Cardiac fibroblast (primary cell): ENCODE data around the gene MARCHF10.

Experiments used
- DNase-seq, 2 donors: peaks; one replicate each; pipeline versions ENCODE4 v3.0.0 to v3.0.0-alpha.2; 2010; ENCODE audit warnings: low read depth in 2 of 2
- H3K4me3 ChIP-seq, 2 donors: replicated peaks in 1 of 2; 1 replicate in 1 of 2; 2 replicates in 1 of 2; pipeline ENCODE4 v1.5.1; 2011; ENCODE audit warnings: low read depth in 2 of 2, low read length in 2 of 2, mild to moderate bottlenecking in 2 of 2, moderate library complexity in 1 of 2
- TF ChIP-seq, protein P1 (sequence below): IDR thresholded peaks from one replicate; pipeline ENCODE4 v1.5.1; 2011; ENCODE audit warnings: low read depth, mild to moderate bottlenecking, low read length, inconsistent platforms

MARCHF10 gene

DNA sequence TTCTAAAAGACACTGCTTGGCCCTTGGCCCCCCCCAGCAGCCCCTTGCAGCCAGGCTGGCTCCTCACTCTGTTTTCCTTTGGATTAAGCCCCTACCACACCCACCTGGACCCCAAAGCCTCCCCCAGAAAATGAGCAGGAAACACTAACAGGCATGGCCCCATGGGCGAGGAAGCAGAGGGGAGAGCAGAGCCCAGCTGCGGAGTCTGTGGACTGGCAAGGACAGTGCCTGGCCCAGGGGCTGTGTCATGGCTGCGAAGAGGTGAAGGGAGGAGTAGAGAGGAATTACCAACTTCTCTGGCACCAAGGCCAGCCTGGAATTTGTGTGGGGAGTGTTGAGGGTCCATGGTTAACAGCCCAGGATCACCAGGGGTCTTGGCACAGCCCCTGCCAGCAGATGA lies 133.3 kb downstream of the MARCHF10 start:
- no peak for DNase-seq
- H3K4me3 ChIP-seq: no peak overlapping the region
- TF ChIP-seq, protein P1, sequence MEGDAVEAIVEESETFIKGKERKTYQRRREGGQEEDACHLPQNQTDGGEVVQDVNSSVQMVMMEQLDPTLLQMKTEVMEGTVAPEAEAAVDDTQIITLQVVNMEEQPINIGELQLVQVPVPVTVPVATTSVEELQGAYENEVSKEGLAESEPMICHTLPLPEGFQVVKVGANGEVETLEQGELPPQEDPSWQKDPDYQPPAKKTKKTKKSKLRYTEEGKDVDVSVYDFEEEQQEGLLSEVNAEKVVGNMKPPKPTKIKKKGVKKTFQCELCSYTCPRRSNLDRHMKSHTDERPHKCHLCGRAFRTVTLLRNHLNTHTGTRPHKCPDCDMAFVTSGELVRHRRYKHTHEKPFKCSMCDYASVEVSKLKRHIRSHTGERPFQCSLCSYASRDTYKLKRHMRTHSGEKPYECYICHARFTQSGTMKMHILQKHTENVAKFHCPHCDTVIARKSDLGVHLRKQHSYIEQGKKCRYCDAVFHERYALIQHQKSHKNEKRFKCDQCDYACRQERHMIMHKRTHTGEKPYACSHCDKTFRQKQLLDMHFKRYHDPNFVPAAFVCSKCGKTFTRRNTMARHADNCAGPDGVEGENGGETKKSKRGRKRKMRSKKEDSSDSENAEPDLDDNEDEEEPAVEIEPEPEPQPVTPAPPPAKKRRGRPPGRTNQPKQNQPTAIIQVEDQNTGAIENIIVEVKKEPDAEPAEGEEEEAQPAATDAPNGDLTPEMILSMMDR: no peak

DNA sequence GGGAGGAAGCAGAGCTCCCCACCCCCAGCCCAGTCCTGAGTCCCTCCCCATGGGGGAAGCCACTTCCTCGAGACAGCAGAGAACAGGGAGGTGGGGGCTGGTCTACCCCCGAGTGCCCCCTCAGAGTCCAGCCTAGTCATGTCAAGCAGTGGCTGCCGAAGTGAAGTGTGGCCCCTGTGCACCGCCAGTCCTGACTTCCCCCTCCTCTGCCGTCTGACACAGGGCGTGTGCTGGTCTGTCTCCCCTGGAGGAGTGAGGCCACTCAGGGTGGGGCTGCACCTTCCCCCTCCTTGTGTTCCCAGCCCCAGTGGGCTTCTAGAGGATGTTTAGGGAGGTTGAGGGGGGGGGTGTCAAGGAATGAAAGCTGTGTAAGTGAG lies 133.8 kb downstream of the MARCHF10 start:
- TF ChIP-seq, protein P1: no peak
- no peak for DNase-seq
- no peak overlapping the region for H3K4me3 ChIP-seq

DNA sequence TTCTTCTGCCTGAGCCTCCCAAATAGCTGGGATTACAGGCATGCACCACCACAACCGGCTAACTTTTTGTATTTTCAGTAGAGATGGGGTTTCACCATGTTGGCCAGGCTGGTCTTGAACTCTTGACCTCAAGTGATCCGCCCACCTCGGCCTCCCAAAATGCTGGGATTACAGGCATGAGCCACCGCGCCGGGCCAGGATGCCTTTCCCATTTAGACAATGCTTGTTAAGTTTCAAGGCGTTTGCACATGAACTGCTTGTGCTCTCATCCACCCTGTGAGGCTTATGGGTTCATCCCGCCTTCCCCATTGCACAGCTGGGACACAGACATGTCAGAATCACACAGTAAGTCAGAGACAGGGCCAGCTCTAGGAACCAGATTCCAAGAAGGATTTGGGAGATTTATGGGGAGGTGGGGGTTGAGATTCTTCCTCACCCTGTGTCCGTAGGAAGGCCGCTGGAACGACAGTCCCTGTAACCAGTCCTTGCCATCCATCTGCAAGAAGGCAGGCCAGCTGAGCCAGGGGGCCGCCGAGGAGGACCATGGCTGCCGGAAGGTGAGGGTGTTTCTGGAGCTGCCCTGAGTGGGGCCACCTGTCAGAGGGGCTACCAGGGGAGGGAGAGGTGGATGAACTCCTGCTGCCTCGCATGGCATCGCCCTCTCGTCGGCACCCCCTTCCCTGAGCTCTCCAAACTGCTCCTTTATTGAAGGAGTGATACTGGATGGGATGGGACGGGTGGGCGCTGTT lies 134.3 kb downstream of the MARCHF10 start:
- no peak overlapping the region for H3K4me3 ChIP-seq
- DNase-seq: no peak
- TF ChIP-seq, protein P1: no peak

DNA sequence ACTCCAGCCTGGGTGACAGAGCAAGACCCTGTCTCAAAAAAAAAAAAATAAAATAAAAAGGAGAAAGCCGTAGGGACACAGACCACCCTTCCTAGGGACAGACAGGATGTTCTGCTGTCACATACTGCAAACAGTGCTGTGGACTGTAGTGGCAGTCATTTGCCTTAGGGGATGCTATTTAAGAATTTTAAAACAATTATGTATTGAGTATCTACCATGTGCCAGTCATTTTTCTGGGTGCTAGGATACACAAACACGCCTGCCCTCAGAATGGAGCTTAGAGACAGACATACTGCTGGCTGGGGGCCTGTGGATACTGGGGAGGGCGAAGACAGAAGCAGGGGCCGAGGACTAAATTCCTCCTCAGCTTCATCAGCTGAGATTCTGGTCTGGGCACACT lies 135.2 kb downstream of the MARCHF10 start:
- no peak overlapping the region for H3K4me3 ChIP-seq
- no peak for DNase-seq
- TF ChIP-seq, protein P1: no peak

DNA sequence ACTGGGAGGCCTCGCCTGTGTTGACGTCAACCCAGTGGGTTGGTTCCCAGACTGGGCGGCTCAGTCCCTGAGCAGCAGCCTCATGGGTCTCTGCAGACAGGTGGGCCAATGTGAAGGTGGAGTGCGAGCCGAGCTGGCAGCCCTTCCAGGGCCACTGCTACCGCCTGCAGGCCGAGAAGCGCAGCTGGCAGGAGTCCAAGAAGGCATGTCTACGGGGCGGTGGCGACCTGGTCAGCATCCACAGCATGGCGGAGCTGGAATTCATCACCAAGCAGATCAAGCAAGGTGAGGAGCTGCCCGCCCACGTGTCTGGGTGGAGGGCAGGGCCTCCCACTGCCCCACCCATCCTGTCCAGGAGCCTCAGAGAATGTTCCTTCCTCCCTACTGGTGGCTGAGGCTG lies 136.6 kb downstream of the MARCHF10 start:
- no peak overlapping the region for H3K4me3 ChIP-seq
- TF ChIP-seq, protein P1: no peak
- no peak for DNase-seq

DNA sequence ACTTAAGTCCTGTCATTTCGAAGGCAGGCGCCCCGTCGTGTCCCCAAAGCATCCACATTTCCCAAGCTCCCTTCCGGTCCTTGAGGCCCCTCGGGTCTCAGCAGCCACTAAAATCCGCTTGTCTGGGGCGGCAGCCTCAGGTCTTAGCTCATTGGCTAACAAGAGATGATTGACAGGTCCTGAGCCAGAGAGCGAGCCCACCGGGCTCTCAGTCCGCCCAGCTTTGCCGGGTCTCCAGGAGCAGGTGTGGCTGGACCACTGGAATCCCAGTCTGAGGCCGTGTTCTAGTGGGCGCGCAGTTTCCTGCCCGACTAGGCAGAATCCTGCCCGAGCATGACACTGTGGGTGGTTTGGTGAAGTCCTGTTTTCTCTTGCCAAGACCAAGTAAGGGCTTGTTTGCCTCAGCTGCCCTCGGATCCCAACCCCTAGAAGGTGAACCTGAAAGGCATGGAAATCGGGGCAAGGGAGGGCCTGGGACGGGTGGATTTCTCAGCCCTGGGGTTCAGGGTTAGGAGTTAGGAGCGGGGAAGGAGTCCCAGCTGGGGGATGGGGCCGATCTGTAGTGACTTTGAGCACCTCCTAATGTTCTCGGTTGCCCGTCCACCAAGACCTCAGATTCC lies 137.8 kb downstream of the MARCHF10 start:
- DNase-seq: no peak
- H3K4me3 ChIP-seq: no peak overlapping the region
- TF ChIP-seq, protein P1: no peak
